ENCODE data around the gene PRIMPOL. TPM values are rescaled to one million over a fixed set of nuclear protein-coding genes. Genes with fewer than 3 reads are reported as not detected.

Gene PRIMPOL
- total RNA-seq, 1 experiment from 2014 or later = 12.7 TPM

- H3K27me3 Mint-ChIP-seq (ENCODE audit: unreplicated experiment) = no peaks in the 10 kb centered on the region
- H3K4me3 Mint-ChIP-seq (ENCODE audit: low read depth, unreplicated experiment) = no peak overlapping the region
- BruUV-seq (replicated peaks) = no TSS peak
- CTCF ChIA-PET = no interaction called here
- H3K36me3 Mint-ChIP-seq (ENCODE audit: insufficient read depth, unreplicated experiment) = peaks cover 33% of the 10 kb centered on the region
- no peak for DNase-seq
- intact Hi-C loops (cut with micrococcal nuclease; ENCODE audit: unreplicated experiment) = no loop called here
- no peaks in the 10 kb centered on the region for H3K9me3 Mint-ChIP-seq (ENCODE audit: low read depth, unreplicated experiment)
- TF ChIP-seq CTCF (IDR thresholded peaks at IDR 0.05; ENCODE audit: unreplicated experiment) = no peak
- H3K4me1 Mint-ChIP-seq (ENCODE audit: low read depth, unreplicated experiment) = no peaks in the 10 kb centered on the region
- H3K27ac Mint-ChIP-seq (ENCODE audit: unreplicated experiment) = no peak overlapping the region
Observed at GRCh38 chr4:184712322-184712721, 62.8 kb downstream of the PRIMPOL start.

GRCh38 chr4:184713887-184714286 is 64.3 kb downstream of the PRIMPOL start:
- CTCF ChIA-PET = no interaction called here
- Mint-ChIP-seq H3K36me3 (ENCODE audit: insufficient read depth, unreplicated experiment) (peaks cover 28% of the 10 kb centered on the region), H3K4me3 (ENCODE audit: low read depth, unreplicated experiment) (no peak overlapping the region), H3K27me3 (ENCODE audit: unreplicated experiment) (no peaks in the 10 kb centered on the region), H3K27ac (ENCODE audit: unreplicated experiment) (no peak overlapping the region), H3K4me1 (ENCODE audit: low read depth, unreplicated experiment) (no peaks in the 10 kb centered on the region), H3K9me3 (ENCODE audit: low read depth, unreplicated experiment) (no peaks in the 10 kb centered on the region)
- TF ChIP-seq CTCF (IDR thresholded peaks at IDR 0.05; ENCODE audit: unreplicated experiment) = no peak
- no TSS peak for BruUV-seq (replicated peaks)
- no peak for DNase-seq
- intact Hi-C loops (cut with micrococcal nuclease; ENCODE audit: unreplicated experiment) = no loop called here

GRCh38 chr4:184715526-184715925 is 66.0 kb downstream of the PRIMPOL start:
- intact Hi-C loops (cut with micrococcal nuclease; ENCODE audit: unreplicated experiment) = no loop called here
- peaks cover 9% of the 10 kb centered on the region for H3K4me1 Mint-ChIP-seq (ENCODE audit: low read depth, unreplicated experiment)
- no peak for DNase-seq
- CTCF ChIA-PET = no interaction called here
- no peak overlapping the region for H3K27ac Mint-ChIP-seq (ENCODE audit: unreplicated experiment)
- peaks cover 23% of the 10 kb centered on the region for H3K36me3 Mint-ChIP-seq (ENCODE audit: insufficient read depth, unreplicated experiment)
- no TSS peak for BruUV-seq (replicated peaks)
- H3K4me3 Mint-ChIP-seq (ENCODE audit: low read depth, unreplicated experiment) = no peak overlapping the region
- TF ChIP-seq CTCF (IDR thresholded peaks at IDR 0.05; ENCODE audit: unreplicated experiment) = no peak
- no peaks in the 10 kb centered on the region for H3K27me3 Mint-ChIP-seq (ENCODE audit: unreplicated experiment)
- no peaks in the 10 kb centered on the region for H3K9me3 Mint-ChIP-seq (ENCODE audit: low read depth, unreplicated experiment)

- peaks cover 34% of the 10 kb centered on the region for H3K4me1 Mint-ChIP-seq (ENCODE audit: low read depth, unreplicated experiment)
- no peak overlapping the region for H3K4me3 Mint-ChIP-seq (ENCODE audit: low read depth, unreplicated experiment)
- BruUV-seq (replicated peaks) = no TSS peak
- H3K9me3 Mint-ChIP-seq (ENCODE audit: low read depth, unreplicated experiment) = no peaks in the 10 kb centered on the region
- DNase-seq = no peak
- CTCF ChIA-PET = interaction anchor here (0.6 kb wide), 1 partner anchor 859 kb away, joined by 4 read pairs; no protein-coding TSS in a partner anchor
- TF ChIP-seq CTCF (IDR thresholded peaks at IDR 0.05; ENCODE audit: unreplicated experiment) = no peak
- no peaks in the 10 kb centered on the region for H3K27me3 Mint-ChIP-seq (ENCODE audit: unreplicated experiment)
- intact Hi-C loops (cut with micrococcal nuclease; ENCODE audit: unreplicated experiment) = no loop called here
- H3K36me3 Mint-ChIP-seq (ENCODE audit: insufficient read depth, unreplicated experiment) = peaks cover 33% of the 10 kb centered on the region
- H3K27ac Mint-ChIP-seq (ENCODE audit: unreplicated experiment) = no peak overlapping the region
Observed at GRCh38 chr4:184719407-184719806, 69.9 kb downstream of the PRIMPOL start.
